Endothelial cell of hepatic sinusoid (primary cell): Measurements from ENCODE around the gene ZNF484.
"Not testable (repeated sequence)": the region's sequence is repeated elsewhere in the genome, so short reads cannot be mapped to it uniquely, and the experiment has no call there.

Source experiments
- in situ Hi-C: cut with HindIII; loops from 2 replicates; pipeline ENCODE4 v1.10.0; 2017; ENCODE audit warnings: low sequenced_read_pairs

ZNF484 gene

DNA sequence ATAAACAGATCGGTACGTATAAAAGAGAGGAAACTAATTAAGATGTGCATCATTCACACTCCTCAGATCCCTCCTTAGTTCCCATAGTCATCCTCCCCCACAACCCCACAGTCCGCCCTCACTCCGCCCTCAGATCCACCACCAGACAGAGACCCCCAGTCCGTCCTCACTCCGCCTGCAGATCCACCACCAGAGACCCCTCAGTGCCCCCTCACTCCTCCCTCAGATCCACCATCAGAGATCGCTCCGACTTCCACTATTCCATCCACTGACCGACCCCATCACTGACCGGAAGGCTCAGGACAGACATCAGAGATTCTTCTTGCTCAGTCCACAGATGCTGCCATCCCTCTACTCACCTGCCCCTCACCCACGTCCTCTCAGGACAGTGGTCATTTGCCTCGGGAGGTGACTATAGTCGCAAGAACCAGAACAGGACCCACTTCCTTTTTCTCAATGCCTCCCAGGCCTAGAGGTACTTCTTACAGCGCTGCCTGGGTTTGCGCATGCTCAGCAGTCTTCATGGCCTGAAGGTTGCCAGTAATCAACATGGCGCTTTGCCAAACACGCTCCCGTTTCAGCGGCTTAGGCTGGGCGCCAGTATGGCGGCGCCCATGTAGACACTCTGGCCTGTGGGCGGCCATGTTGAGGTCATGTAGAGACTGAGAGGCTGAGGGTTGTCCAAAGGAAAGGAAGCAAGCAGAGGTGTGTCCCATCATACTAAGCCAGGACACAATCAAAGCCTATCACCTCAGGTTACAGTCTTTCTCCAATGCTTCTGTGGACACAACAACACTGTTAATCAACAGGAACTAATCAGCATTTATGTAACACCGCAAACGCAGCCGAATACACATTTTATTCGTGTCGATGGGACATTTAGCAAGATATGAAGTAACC is at the start of gene ZNF484:
Gene ZNF484 (minus strand): TSS at position 508 of the 900 bp plus-strand sequence. CDS start 3,009 bp downstream, outside the sequence.
- in situ Hi-C loops, result no loop called here

DNA sequence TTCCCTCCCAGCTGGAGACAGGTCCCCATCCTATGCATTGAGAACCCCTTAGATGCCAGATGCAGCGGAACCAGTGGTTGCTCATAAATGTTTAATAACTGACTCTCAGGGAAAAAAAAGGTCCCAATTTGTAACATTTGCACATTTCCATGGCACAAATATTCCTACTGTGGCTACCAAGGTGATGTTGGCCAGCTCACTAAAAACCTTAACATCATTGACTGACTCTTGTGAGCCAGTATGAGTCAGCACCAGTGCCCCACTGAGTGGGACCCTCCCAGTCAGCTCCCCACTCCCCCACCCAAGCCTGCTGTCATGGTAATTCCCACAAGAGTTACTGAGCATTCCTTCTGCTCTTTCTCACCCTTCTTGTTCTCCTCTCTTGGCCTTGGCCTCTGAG is 42.6 kb upstream of the ZNF484 start:
- in situ Hi-C loops, result no loop called here

DNA sequence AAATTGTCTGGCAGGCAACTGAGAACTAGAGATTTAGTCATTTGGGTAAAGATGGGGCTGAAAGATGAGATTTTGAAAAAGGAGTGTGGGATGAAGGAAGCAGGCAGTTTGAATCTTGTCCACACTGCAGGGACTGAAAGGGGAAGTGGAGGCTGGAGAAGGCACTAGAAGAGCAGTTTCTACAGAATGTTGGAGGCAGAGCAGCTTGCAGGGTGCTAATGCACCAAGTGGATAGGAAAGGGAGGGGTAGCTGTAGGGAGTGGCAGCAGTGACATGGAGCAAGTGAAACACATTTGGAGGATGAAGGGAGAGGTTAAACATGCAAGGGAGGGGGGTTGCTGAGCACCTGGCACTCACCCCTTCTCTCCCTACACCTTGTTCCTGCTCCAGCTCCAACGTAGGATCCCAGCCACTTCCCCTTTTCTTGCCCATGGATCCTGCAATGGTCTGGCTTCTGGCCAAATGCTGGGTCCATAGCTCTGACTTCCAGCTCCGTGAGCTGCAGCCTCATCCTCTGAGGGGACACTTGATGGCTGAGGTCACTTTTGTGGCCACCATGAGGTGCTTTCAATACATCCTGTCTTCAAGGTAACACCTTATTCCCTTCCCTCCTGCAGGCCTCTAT is 39.5 kb upstream of the ZNF484 start:
- in situ Hi-C loops, result no loop called here

DNA sequence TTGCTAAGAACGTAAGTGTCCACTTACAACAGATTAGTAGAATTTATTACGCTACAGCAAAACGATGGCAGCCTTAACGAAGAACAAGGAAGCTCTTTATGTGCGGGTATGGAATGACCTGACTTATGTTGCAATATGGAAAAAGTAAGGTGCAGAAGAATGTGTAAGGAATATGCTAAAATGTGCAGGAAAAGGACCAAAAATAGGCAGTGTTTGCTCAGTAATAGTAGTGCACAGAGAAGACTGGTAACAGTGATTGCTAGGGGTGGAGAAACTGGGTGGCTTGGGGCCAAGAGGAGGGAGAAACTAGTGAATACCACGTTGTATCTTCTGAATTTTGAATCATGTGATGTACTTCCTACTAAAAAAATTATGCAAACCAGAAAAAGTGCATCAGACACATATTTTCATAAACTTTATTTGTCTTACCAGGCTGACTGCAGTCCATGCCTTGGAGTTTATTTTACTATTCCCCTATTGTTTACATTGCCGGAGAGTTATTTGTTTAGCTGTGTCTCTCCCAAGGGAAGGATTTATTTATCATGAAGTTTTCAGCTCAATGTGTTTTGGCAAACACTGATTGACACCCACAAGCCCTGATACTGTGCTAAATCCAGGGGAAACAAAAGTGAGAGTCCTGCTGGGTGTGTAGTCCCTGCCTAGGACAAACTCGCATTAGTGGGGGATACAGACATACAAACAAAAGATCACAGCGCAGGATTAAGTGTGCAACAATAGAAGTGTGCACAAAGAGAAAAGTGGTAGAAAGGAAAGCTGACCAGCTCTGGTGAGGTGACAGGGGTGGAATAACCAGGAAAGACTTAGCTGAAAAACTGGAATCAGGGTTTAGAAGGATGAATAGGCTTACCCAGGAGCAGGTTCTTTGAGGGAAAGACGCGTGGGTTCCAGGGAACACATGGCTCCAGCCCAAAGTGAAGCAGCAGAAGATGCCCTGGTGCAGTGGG is 34.0 kb upstream of the ZNF484 start:
- in situ Hi-C loops, result no loop called here

GRCh38 chr9:92905137-92905536 is 27.3 kb upstream of the ZNF484 start:
- in situ Hi-C loops, result not testable (repeated sequence)

DNA sequence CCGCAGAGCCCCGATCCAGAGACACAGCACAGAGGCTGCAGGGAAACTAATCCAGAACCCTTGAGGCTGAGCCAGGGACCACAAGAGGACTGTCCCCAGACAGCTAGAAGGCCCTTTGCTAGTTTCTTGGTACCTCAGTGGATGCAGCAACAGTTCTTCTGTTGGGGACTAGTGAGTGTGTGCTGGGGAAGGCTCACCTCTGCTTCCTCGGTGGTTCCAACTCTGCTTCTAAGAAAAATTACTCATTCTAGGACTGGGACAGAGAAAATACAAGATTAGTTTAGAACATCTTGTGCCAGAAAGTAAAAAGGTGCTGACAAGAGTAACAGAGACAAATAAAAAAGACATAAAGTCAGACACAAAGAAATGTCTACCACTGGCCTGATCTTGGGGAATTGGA is 19.5 kb upstream of the ZNF484 start:
- in situ Hi-C loops, result no loop called here

DNA sequence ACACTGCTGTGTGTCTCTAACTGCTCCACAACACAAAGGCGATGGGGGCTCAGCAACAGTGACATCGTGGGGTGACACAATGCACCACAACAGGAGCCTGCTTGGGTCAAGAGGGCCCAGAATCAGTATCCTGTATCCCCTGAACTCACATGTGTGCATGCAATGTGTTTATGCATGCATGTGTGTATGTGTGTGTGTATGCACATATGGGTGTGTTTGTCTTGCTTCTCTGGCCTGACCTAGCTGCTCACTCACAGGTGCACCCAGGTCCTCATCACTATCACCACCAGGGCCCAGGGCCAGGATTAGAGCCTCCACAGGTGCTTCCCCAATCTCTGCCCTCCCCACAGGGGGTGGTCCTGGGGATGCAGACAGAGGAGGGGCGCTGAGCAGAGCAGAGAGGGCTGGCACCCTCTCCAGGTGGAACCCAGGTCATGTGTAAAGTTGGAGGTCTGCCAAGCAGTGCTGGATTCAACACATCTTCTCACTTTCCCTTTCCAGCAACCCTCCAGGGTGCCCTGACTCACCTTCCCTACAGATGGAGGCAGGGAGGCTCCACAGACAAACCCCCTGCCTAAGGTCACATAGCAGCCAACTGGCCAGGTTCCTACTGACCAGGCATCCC is 18.1 kb upstream of the ZNF484 start:
- in situ Hi-C loops, result no loop called here

DNA sequence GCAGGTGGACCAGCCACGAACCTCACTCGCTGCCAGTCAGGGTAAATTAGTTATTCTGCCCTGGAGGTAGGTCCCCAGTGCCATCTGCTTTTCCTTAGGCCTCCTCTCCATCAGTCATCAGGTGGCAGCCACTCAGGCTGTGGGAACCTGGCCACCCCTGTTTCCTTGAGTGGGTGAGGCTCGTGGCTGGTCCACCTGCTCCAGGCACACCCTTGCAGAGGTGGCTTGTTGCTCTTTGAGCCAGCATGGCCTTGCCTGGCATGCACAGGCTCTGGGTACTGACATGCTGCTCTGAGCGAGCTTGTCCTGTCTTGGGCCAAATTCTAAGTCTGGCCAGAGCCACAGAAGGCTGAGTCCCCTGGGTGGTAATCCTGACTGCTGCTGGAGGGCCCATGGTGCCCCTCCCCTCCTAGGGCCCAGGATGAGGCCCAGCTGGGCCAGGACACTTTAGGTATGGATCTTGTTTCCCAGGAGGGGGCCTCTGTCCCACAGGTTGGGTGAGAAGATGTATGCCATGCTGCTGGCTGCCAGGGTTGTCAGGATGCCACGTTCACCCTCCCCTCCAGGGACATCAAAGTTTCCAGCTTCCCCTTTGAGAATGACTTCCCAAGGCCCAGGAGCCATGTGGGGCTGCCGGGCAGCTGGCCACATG is 17.0 kb upstream of the ZNF484 start:
- in situ Hi-C loops, result no loop called here

- in situ Hi-C loops, result not testable (repeated sequence)
Observed at GRCh38 chr9:92893916-92894610, 16.2 kb upstream of the ZNF484 start.

DNA sequence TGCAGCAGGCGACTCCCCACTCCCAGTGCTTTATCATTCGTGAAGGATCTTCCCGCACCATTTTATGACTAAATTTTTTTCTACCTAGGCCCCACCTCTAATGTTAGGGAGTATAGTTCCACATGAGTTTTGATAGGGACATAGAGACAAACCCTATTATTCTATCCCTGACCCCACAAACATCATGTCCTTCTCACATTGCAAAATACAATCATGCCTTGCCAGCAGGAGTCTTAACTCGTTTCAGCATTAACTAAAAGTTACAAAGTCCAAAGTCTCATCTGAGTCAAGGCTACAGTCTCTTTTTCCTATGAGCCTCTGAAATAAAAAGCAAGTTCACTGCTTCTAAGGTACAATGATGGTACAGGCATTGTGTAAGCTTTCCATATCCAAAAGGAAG is 14.4 kb upstream of the ZNF484 start:
- in situ Hi-C loops, result not testable (repeated sequence)

DNA sequence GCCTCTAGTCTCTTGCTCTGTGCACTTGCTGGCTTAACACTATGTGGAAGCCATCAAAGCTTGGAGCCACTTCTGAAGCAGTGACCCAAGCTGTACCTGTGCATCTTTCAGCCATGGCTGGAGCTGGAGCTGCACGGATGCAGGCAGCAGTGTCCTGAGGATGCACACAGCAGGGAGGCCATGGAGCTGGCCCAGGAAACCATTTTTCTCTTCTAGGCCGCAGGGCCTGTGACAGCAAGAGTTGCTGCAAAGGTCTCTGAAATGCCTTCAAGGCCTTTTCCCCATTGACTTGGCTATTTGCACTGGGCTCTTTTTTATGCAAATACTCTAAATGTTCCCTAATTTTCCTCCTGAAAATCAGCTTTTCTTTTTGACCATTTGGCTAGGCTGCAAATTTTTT is 12.9 kb upstream of the ZNF484 start:
- in situ Hi-C loops, result no loop called here

- in situ Hi-C loops, result no loop called here
Observed at GRCh38 chr9:92887880-92888338, 10.1 kb upstream of the ZNF484 start.

DNA sequence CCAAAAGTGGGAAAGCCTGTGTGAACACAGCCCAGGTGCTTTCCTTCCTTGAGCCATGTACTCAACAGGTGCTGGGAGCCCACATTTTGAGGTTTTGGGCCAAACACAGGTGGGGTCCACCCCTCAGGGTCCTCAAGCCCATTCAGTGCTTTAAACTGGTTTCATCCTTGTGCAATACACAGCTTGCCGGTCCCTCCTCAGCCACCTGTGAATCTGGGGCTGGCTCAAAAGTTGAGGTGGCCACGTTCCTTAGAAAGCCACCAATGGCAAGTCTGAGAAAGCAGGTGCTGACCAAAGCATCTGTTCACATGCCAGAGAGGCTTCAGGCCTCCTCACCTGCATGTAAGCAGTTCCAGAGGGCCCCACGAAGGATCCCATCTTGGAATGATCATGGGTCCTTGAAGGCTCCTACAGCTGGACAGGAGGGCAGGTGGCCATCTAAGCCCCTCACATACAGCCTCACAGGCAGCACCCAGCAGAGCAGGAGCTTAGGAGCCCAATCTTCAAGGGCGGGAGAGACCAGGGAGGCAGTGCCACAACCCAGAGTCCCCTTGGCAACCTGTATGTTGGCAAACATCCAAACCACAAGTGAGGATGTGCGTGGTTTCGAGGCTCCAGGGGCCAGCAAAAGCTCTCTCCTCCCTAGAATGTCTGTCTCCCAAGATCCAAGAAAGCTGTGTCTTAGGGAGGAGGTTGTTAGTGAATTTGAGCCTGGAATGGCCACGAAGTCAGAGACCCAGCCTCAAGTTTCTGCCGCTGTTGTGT is 9.2 kb upstream of the ZNF484 start:
- in situ Hi-C loops, result not testable (repeated sequence)

GRCh38 chr9:92883666-92884405 is 6.0 kb upstream of the ZNF484 start:
- in situ Hi-C loops, result not testable (repeated sequence)

GRCh38 chr9:92882276-92882675 is 4.4 kb upstream of the ZNF484 start:
- in situ Hi-C loops, result no loop called here

GRCh38 chr9:92875373-92875772 is 2.5 kb downstream of the ZNF484 start:
- in situ Hi-C loops, result no loop called here

GRCh38 chr9:92870289-92870688 is 7.5 kb downstream of the ZNF484 start:
- in situ Hi-C loops, result no loop called here

- in situ Hi-C loops, result not testable (repeated sequence)
Observed at GRCh38 chr9:92866600-92866999, 11.2 kb downstream of the ZNF484 start.
